HG02798 (cell line): ENCODE data around the gene CCDC183.
"Not testable (repeated sequence)": the region's sequence is repeated elsewhere in the genome, so short reads cannot be mapped to it uniquely, and the experiment has no call there.

ENCODE experiments used
- ATAC-seq: cut with Tn5 transposase; IDR thresholded peaks from one replicate; pipeline ENCODE4 v1.9.1; 2021; ENCODE audit warnings: mild to moderate bottlenecking; ENCODE audit not compliant: unreplicated experiment, poor library complexity

Gene CCDC183

GRCh38 chr9:136823136-136824046 lies 27.3 kb downstream of the CCDC183 start:
- ATAC-seq, result no peak

GRCh38 chr9:136824496-136825225 lies 28.5 kb downstream of the CCDC183 start:
- ATAC-seq, result no peak

GRCh38 chr9:136825295-136826187 lies 29.4 kb downstream of the CCDC183 start:
- ATAC-seq, result no peak

GRCh38 chr9:136826188-136826541 lies 30.0 kb downstream of the CCDC183 start:
- no peak for ATAC-seq

GRCh38 chr9:136826703-136827582 lies 30.8 kb downstream of the CCDC183 start:
- no peak for ATAC-seq

- ATAC-seq, result no peak
Measured at GRCh38 chr9:136827794-136828473, 31.8 kb downstream of the CCDC183 start.

GRCh38 chr9:136828474-136829140 lies 32.5 kb downstream of the CCDC183 start:
- no peak for ATAC-seq

GRCh38 chr9:136829412-136829811 lies 33.3 kb downstream of the CCDC183 start:
- ATAC-seq, result no peak

GRCh38 chr9:136829981-136830885 lies 34.1 kb downstream of the CCDC183 start:
- no peak for ATAC-seq

GRCh38 chr9:136831002-136831719 lies 35.0 kb downstream of the CCDC183 start:
- no peak for ATAC-seq

- ATAC-seq, result no peak
Measured at GRCh38 chr9:136831720-136832104, 35.6 kb downstream of the CCDC183 start.

GRCh38 chr9:136832581-136832980 lies 36.4 kb downstream of the CCDC183 start:
- ATAC-seq, result no peak

- not testable (repeated sequence) for ATAC-seq
Measured at GRCh38 chr9:136833381-136834048, 37.4 kb downstream of the CCDC183 start.

GRCh38 chr9:136835162-136835931 lies 39.2 kb downstream of the CCDC183 start:
- no peak for ATAC-seq
